WTC11 (cell line): ENCODE results near the gene ZNF668.

Source experiments
- ATF1 ChIP-seq: sonication (generic); formaldehyde crosslinking; IDR thresholded peaks from 2 replicates; pipeline ENCODE4 v1.8.1; 2023; ENCODE audit warnings: mild to moderate bottlenecking, moderate library complexity, missing genetic modification reagents
- CREB1 ChIP-seq: sonication (generic); formaldehyde crosslinking; IDR thresholded peaks from 2 replicates; pipeline ENCODE4 v1.8.0; 2023; ENCODE audit warnings: mild to moderate bottlenecking, missing genetic modification reagents
- ELF4 ChIP-seq: sonication (generic); formaldehyde crosslinking; IDR thresholded peaks from 2 replicates; pipeline ENCODE4 v1.8.1; 2022; ENCODE audit warnings: low read depth, mild to moderate bottlenecking, moderate library complexity, missing genetic modification reagents
- GABPB1 ChIP-seq: sonication (generic); formaldehyde crosslinking; IDR thresholded peaks from 2 replicates; pipeline ENCODE4 v1.8.1; 2023; ENCODE audit warnings: mild to moderate bottlenecking, missing genetic modification reagents
- JUN ChIP-seq: sonication (generic); formaldehyde crosslinking; IDR thresholded peaks from 2 replicates; pipeline ENCODE4 v1.8.0; 2023; ENCODE audit warnings: mild to moderate bottlenecking, missing genetic modification reagents
- NR1H2 ChIP-seq: sonication (generic); formaldehyde crosslinking; IDR thresholded peaks from 2 replicates; pipeline ENCODE4 v1.9.0; 2021; ENCODE audit warnings: mild to moderate bottlenecking, moderate library complexity, missing genetic modification reagents
- NR2C2 ChIP-seq: sonication (generic); formaldehyde crosslinking; IDR thresholded peaks from 2 replicates; pipeline ENCODE4 v1.8.0; 2022; ENCODE audit warnings: mild to moderate bottlenecking, missing genetic modification reagents
- RORB ChIP-seq: fragments of 250-450 bp; sonication (Bioruptor Pico); IDR thresholded peaks from 2 replicates; pipeline ENCODE4 v1.9.0; 2021; ENCODE audit warnings: mild to moderate bottlenecking
- TP53 ChIP-seq: sonication (generic); formaldehyde crosslinking; IDR thresholded peaks from 2 replicates; pipeline ENCODE4 v1.8.1; 2023; ENCODE audit warnings: mild to moderate bottlenecking, missing genetic modification reagents
- TF ChIP-seq, protein P1 (sequence below): sonication (generic); formaldehyde crosslinking; IDR thresholded peaks from 2 replicates; pipeline ENCODE4 v1.8.0; 2022; ENCODE audit warnings: mild to moderate bottlenecking, missing genetic modification reagents
- TF ChIP-seq, protein P2 (sequence below): fragments of 200-600 bp; IDR thresholded peaks from 2 replicates; pipeline ENCODE4 v1.8.0; 2022; ENCODE audit warnings: antibody characterized with exemption
- TF ChIP-seq, protein P3 (sequence below): sonication (generic); formaldehyde crosslinking; IDR thresholded peaks from 2 replicates; pipeline ENCODE4 v1.8.0; 2022; ENCODE audit warnings: mild to moderate bottlenecking, missing genetic modification reagents
- TF ChIP-seq, protein P4 (sequence below): sonication (generic); formaldehyde crosslinking; IDR thresholded peaks from 2 replicates; pipeline ENCODE4 v1.8.0; 2022; ENCODE audit warnings: missing genetic modification reagents
- TF ChIP-seq, protein P5 (sequence below): sonication (generic); formaldehyde crosslinking; IDR thresholded peaks from 2 replicates; pipeline ENCODE4 v1.8.0; 2023; ENCODE audit warnings: missing genetic modification reagents

DNA sequence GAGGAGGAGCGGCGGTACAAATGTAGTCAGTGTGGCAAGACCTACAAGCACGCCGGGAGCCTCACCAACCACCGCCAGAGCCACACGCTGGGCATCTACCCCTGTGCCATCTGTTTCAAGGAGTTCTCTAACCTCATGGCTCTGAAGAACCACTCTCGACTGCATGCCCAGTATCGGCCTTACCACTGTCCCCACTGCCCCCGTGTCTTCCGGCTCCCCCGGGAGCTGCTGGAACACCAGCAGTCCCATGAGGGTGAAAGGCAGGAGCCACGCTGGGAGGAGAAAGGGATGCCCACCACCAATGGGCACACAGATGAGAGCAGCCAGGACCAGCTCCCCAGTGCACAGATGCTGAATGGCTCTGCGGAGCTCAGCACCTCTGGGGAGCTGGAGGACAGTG is 3.0 kb upstream of the ZNF668 start:
- TF ChIP-seq TP53 (CRISPR knock-in tag) (no peak), RORB (CRISPR knock-in tag) (no peak), NR1H2 (CRISPR knock-in tag) (no peak), GABPB1 (CRISPR knock-in tag) (no peak), JUN (CRISPR knock-in tag) (no peak), ATF1 (CRISPR knock-in tag) (no peak), CREB1 (no peak), NR2C2 (CRISPR knock-in tag) (no peak), ELF4 (CRISPR knock-in tag) (no peak)
- TF ChIP-seq, protein P1, sequence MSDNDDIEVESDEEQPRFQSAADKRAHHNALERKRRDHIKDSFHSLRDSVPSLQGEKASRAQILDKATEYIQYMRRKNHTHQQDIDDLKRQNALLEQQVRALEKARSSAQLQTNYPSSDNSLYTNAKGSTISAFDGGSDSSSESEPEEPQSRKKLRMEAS (CRISPR knock-in tag), result no peak
- TF ChIP-seq, protein P2, sequence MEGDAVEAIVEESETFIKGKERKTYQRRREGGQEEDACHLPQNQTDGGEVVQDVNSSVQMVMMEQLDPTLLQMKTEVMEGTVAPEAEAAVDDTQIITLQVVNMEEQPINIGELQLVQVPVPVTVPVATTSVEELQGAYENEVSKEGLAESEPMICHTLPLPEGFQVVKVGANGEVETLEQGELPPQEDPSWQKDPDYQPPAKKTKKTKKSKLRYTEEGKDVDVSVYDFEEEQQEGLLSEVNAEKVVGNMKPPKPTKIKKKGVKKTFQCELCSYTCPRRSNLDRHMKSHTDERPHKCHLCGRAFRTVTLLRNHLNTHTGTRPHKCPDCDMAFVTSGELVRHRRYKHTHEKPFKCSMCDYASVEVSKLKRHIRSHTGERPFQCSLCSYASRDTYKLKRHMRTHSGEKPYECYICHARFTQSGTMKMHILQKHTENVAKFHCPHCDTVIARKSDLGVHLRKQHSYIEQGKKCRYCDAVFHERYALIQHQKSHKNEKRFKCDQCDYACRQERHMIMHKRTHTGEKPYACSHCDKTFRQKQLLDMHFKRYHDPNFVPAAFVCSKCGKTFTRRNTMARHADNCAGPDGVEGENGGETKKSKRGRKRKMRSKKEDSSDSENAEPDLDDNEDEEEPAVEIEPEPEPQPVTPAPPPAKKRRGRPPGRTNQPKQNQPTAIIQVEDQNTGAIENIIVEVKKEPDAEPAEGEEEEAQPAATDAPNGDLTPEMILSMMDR, result no peak
- TF ChIP-seq, protein P3, sequence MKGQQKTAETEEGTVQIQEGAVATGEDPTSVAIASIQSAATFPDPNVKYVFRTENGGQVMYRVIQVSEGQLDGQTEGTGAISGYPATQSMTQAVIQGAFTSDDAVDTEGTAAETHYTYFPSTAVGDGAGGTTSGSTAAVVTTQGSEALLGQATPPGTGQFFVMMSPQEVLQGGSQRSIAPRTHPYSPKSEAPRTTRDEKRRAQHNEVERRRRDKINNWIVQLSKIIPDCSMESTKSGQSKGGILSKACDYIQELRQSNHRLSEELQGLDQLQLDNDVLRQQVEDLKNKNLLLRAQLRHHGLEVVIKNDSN, result no peak
- TF ChIP-seq, protein P4, sequence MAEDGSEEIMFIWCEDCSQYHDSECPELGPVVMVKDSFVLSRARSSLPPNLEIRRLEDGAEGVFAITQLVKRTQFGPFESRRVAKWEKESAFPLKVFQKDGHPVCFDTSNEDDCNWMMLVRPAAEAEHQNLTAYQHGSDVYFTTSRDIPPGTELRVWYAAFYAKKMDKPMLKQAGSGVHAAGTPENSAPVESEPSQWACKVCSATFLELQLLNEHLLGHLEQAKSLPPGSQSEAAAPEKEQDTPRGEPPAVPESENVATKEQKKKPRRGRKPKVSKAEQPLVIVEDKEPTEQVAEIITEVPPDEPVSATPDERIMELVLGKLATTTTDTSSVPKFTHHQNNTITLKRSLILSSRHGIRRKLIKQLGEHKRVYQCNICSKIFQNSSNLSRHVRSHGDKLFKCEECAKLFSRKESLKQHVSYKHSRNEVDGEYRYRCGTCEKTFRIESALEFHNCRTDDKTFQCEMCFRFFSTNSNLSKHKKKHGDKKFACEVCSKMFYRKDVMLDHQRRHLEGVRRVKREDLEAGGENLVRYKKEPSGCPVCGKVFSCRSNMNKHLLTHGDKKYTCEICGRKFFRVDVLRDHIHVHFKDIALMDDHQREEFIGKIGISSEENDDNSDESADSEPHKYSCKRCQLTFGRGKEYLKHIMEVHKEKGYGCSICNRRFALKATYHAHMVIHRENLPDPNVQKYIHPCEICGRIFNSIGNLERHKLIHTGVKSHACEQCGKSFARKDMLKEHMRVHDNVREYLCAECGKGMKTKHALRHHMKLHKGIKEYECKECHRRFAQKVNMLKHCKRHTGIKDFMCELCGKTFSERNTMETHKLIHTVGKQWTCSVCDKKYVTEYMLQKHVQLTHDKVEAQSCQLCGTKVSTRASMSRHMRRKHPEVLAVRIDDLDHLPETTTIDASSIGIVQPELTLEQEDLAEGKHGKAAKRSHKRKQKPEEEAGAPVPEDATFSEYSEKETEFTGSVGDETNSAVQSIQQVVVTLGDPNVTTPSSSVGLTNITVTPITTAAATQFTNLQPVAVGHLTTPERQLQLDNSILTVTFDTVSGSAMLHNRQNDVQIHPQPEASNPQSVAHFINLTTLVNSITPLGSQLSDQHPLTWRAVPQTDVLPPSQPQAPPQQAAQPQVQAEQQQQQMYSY (CRISPR knock-in tag), result no peak
- TF ChIP-seq, protein P5, sequence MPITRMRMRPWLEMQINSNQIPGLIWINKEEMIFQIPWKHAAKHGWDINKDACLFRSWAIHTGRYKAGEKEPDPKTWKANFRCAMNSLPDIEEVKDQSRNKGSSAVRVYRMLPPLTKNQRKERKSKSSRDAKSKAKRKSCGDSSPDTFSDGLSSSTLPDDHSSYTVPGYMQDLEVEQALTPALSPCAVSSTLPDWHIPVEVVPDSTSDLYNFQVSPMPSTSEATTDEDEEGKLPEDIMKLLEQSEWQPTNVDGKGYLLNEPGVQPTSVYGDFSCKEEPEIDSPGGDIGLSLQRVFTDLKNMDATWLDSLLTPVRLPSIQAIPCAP (CRISPR knock-in tag), result no peak
